Endothelial cell of umbilical vein (primary cell): ENCODE measurements around the gene CCRL2. TPM values are rescaled to one million over a fixed set of nuclear protein-coding genes. Genes with fewer than 3 reads are reported as not detected.

Experiments
- BruUV-seq: library from RNA; stranded (reverse); fragments of 400-500 nt; replicated peaks from 2 replicates; lab custom pipeline; 2021; lab: Mats Ljungman, UMichigan
- CTCF ChIA-PET: fragments of 300-600, 350-600 bp; sonication (Branson Sonifier 250); formaldehyde crosslinking; loops from one replicate; lab custom pipeline; 2021; ENCODE audit warnings: antibody characterized with exemption, inconsistent platforms; lab: Charles Lee
- POLR2A ChIA-PET: fragments of 300-600, 350-600 bp; sonication (Branson Sonifier 250); formaldehyde crosslinking; loops from one replicate; lab custom pipeline; 2021; ENCODE audit warnings: antibody characterized with exemption, inconsistent platforms; lab: Charles Lee
- DNase-seq: peaks from one replicate; pipeline ENCODE4 v3.0.0-alpha.2; 2011; ENCODE audit warnings: low read depth, low spot score
- FAIRE-seq: peaks from 2 replicates; lab custom pipeline; 2011; peaks lifted over from hg19 to GRCh38; lab: Jason Lieb, UNC
- H2AFZ ChIP-seq: 2 replicates; pipeline ENCODE4 v1.6.0; 2012; ENCODE audit warnings: low read depth, low read length, control low read depth, inconsistent platforms
- H3K27ac ChIP-seq: 2 replicates; pipeline ENCODE4 v1.5.1; 2011; ENCODE audit warnings: low read depth, mild to moderate bottlenecking, control low read depth, low read length, moderate library complexity; ENCODE audit not compliant: insufficient read depth
- H3K27me3 ChIP-seq, 2 experiments: 2 replicates each; pipeline versions ENCODE4 v1.6.0 to v1.6.1; 2011; ENCODE audit warnings: low read length in 2 of 2, mixed read lengths in 1 of 2; ENCODE audit not compliant: control insufficient read depth in 2 of 2, insufficient read depth in 2 of 2
- H3K36me3 ChIP-seq, 2 experiments: 2 replicates in 1 of 2; 3 replicates in 1 of 2; pipeline ENCODE4 v1.5.1; 2011; ENCODE audit warnings: low read length in 2 of 2, mild to moderate bottlenecking in 1 of 2, moderate library complexity in 1 of 2; ENCODE audit not compliant: control insufficient read depth in 2 of 2, insufficient read depth in 2 of 2; ENCODE audit errors: extremely low read depth in 1 of 2
- H3K4me1 ChIP-seq: 3 replicates; pipeline ENCODE4 v1.5.1; 2011; ENCODE audit warnings: mild to moderate bottlenecking, low read length; ENCODE audit not compliant: control insufficient read depth, insufficient read depth; ENCODE audit errors: extremely low read depth
- H3K4me2 ChIP-seq: 2 replicates; pipeline ENCODE4 v1.6.1; 2011; ENCODE audit warnings: low read length, control low read depth, mixed read lengths; ENCODE audit not compliant: insufficient read depth
- H3K4me3 ChIP-seq, 3 experiments: fragments of 200-600 bp in 1 of 3; sonication (generic), shearing (Covaris generic) in 1 of 3; replicated peaks in 1 of 3; 2 replicates each; pipeline ENCODE4 v1.5.1; 2011 to 2016; ENCODE audit warnings: control low read depth in 3 of 3, low read length in 3 of 3, mild to moderate bottlenecking in 2 of 3, inconsistent platforms in 1 of 3, low read depth in 1 of 3, moderate library complexity in 1 of 3; ENCODE audit not compliant: insufficient read depth in 1 of 3
- H3K79me2 ChIP-seq: 2 replicates; pipeline ENCODE4 v1.6.0; 2012; ENCODE audit warnings: low read length, inconsistent platforms; ENCODE audit not compliant: control insufficient read depth, insufficient read depth
- H3K9ac ChIP-seq: replicated peaks from 2 replicates; pipeline ENCODE3; 2011; ENCODE audit warnings: low read length, control low read depth; ENCODE audit not compliant: insufficient read depth; ENCODE audit errors: extremely low read depth
- H3K9me1 ChIP-seq: replicated peaks from 3 replicates; pipeline ENCODE4 v1.6.0; 2011; ENCODE audit warnings: mild to moderate bottlenecking, low read length; ENCODE audit not compliant: control insufficient read depth, insufficient read depth; ENCODE audit errors: extremely low read depth
- H3K9me3 ChIP-seq: replicated peaks from 2 replicates; pipeline ENCODE4 v1.5.1; 2012; ENCODE audit warnings: low read length, inconsistent platforms; ENCODE audit not compliant: control insufficient read depth, insufficient read depth
- H4K20me1 ChIP-seq: replicated peaks from 2 replicates; pipeline ENCODE3; 2011; ENCODE audit warnings: mild to moderate bottlenecking, low read length; ENCODE audit not compliant: control insufficient read depth, insufficient read depth; ENCODE audit errors: extremely low read depth
- CTCF ChIP-seq, 2 donors: IDR thresholded peaks; 1 replicate in 1 of 2; 2 replicates in 1 of 2; pipeline ENCODE4 v1.5.1; 2011; ENCODE audit warnings: low read length in 2 of 2, mild to moderate bottlenecking in 2 of 2, moderate library complexity in 2 of 2, control low read depth in 1 of 2, inconsistent platforms in 1 of 2, low read depth in 1 of 2; ENCODE audit not compliant: insufficient read depth in 1 of 2; ENCODE audit errors: extremely low read depth in 1 of 2
- EZH2 ChIP-seq: IDR thresholded peaks from 2 replicates; pipeline ENCODE4 v1.6.1; 2012; ENCODE audit warnings: borderline replicate concordance, low read depth, mild to moderate bottlenecking, moderate library complexity, low read length, inconsistent platforms; ENCODE audit not compliant: severe bottlenecking
- FOS ChIP-seq: IDR thresholded peaks from 2 replicates; pipeline ENCODE4 v1.6.1; 2011; ENCODE audit warnings: mild to moderate bottlenecking, low read length, moderate library complexity, borderline replicate concordance; ENCODE audit not compliant: insufficient read depth
- GATA2 ChIP-seq: IDR thresholded peaks from 2 replicates; pipeline ENCODE4 v1.7.0; 2011; ENCODE audit warnings: low read depth, mild to moderate bottlenecking, moderate library complexity, mixed read lengths, low read length; ENCODE audit not compliant: insufficient read length, insufficient read depth
- JUN ChIP-seq: IDR thresholded peaks from 2 replicates; pipeline ENCODE4 v1.6.1; 2011; ENCODE audit warnings: borderline replicate concordance, low read depth; ENCODE audit not compliant: insufficient read length, insufficient read depth
- MAX ChIP-seq: IDR thresholded peaks from 2 replicates; pipeline ENCODE4 v1.6.1; 2011; ENCODE audit not compliant: insufficient read depth, insufficient read length
- MYC ChIP-seq: IDR thresholded peaks from one replicate; pipeline ENCODE4 v1.6.1; 2011; ENCODE audit warnings: mild to moderate bottlenecking, low read depth, low read length
- POLR2A ChIP-seq: IDR thresholded peaks from 2 replicates; pipeline ENCODE4 v1.6.1; 2012; ENCODE audit warnings: low read depth, mild to moderate bottlenecking, control low read depth, low read length
- POLR2AphosphoS5 ChIP-seq: IDR thresholded peaks from 2 replicates; pipeline ENCODE4 v1.6.1; 2012; ENCODE audit warnings: low read depth, mild to moderate bottlenecking, control low read depth, low read length, moderate library complexity; ENCODE audit not compliant: insufficient read depth
- dilution Hi-C: fragments of 300-500 bp; cut with MboI; formaldehyde crosslinking; loops from one replicate; pipeline ENCODE4 v1.15.0; 2019; ENCODE audit warnings: low sequenced_read_pairs; ENCODE audit not compliant: extremely low pct_ligation_motif_present
- intact Hi-C: fragments of 100-400 bp; cut with micrococcal nuclease; formaldehyde crosslinking; loops from one replicate; pipeline ENCODE4 v1.10.0; 2022
- polyA plus RNA-seq, 4 experiments: library from polyadenylated mRNA; depleted of rRNA in 3 of 4; stranded (reverse) in 3 of 4; unstranded in 1 of 4; fragments of >200 nt; gene quantifications; 2 replicates each; pipeline versions ENCODE4 v1.2.1 to v1.2.3, GENCODE V29; 2011 to 2012; ENCODE audit warnings: missing spikeins in 1 of 4
- total RNA-seq: library from RNA; stranded (reverse); gene quantifications from 2 replicates; pipeline ENCODE4 v1.2.3, GENCODE V29; 2021

The CCRL2 gene
- total and polyA plus RNA-seq, 2 donors (not counting 3 experiments of a cell fraction or from before 2014, with no cell fraction given) = 6.4 to 6.6 TPM

DNA sequence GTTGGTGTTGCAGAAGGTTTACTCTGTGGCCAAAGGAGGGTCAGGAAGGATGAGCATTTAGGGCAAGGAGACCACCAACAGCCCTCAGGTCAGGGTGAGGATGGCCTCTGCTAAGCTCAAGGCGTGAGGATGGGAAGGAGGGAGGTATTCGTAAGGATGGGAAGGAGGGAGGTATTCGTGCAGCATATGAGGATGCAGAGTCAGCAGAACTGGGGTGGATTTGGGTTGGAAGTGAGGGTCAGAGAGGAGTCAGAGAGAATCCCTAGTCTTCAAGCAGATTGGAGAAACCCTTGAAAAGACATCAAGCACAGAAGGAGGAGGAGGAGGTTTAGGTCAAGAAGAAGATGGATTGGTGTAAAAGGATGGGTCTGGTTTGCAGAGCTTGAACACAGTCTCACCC, 32.3 kb upstream of the CCRL2 start:
- DNase-seq (no peak), FAIRE-seq (no peak)
- Histone ChIP-seq H3K4me1 (no peaks in the 10 kb centered on the region), H3K9ac (no peak overlapping the region), H3K27me3 (peaks cover 7 to 15% of the 10 kb centered on the region in 2 experiments), H3K79me2 (no peaks in the 10 kb centered on the region), H3K36me3 (no peaks in the 10 kb centered on the region), H3K9me1 (no peaks in the 10 kb centered on the region), H4K20me1 (no peaks in the 10 kb centered on the region), H3K4me3 (no peak overlapping the region), H2AFZ (no peak overlapping the region), H3K4me2 (no peak overlapping the region), H3K9me3 (no peaks in the 10 kb centered on the region), H3K27ac (no peak overlapping the region)
- no TSS peak for BruUV-seq
- intact Hi-C loops (loop anchor here (5.0 to 10.0 kb wide), 2 partner anchors 180 to 297 kb away; no protein-coding TSS in a partner anchor), dilution Hi-C loops (no loop called here)
- ChIA-PET CTCF (interaction anchor here (0.9 to 1.6 kb wide), 2 partner anchors 9 to 98 kb away, joined by 5 to 10 read pairs; no protein-coding TSS in a partner anchor), POLR2A (no interaction called here)
- TF ChIP-seq FOS = no peak
- no peak for TF ChIP-seq MAX
- no peak for TF ChIP-seq POLR2A
- no peak for TF ChIP-seq EZH2
- no peak for TF ChIP-seq JUN
- no peak for TF ChIP-seq CTCF (IDR thresholded peaks at IDR 0.05; ENCODE audit: extremely low read depth in 1 of 2, insufficient read depth in 1 of 2, low read depth in 1 of 2, low read length in 2 of 2)
- no peak for TF ChIP-seq POLR2AphosphoS5
- no peak for TF ChIP-seq GATA2
- no peak for TF ChIP-seq MYC
